NT2/D1 (cell line): ENCODE measurements around the gene ADD2.

Experiments
- DNase-seq: peaks from one replicate; pipeline ENCODE4 v3.0.0-alpha.2; 2011; ENCODE audit warnings: low read depth, low spot score
- H3K27me3 ChIP-seq: 2 replicates; pipeline ENCODE4 v1.6.0; 2011; ENCODE audit warnings: mild to moderate bottlenecking; ENCODE audit not compliant: insufficient read length, insufficient read depth
- H3K36me3 ChIP-seq: 2 replicates; pipeline ENCODE4 v1.6.1; 2011; ENCODE audit warnings: mild to moderate bottlenecking, low read length, mixed read lengths; ENCODE audit not compliant: insufficient read depth, insufficient read length
- H3K4me1 ChIP-seq: 2 replicates; pipeline ENCODE4 v1.5.1; 2011; ENCODE audit not compliant: insufficient read depth, insufficient read length
- H3K4me3 ChIP-seq: 2 replicates; pipeline ENCODE4 v1.5.1; 2011; ENCODE audit warnings: low read depth; ENCODE audit not compliant: insufficient read length
- H3K9ac ChIP-seq: 2 replicates; pipeline ENCODE4 v1.6.0; 2011; ENCODE audit warnings: low read depth; ENCODE audit not compliant: insufficient read length
- H3K9me3 ChIP-seq: 2 replicates; pipeline ENCODE4 v1.5.1; 2011; ENCODE audit warnings: mild to moderate bottlenecking, low read length; ENCODE audit not compliant: insufficient read depth
- SUZ12 ChIP-seq: IDR thresholded peaks from 2 replicates; pipeline ENCODE4 v1.6.1; 2011; ENCODE audit not compliant: insufficient read length, insufficient read depth; ENCODE audit errors: extremely low read depth
- YY1 ChIP-seq: IDR thresholded peaks from 2 replicates; pipeline ENCODE4 v1.6.1; 2011; ENCODE audit not compliant: insufficient read length, insufficient read depth
- ZNF274 ChIP-seq: IDR thresholded peaks from 2 replicates; pipeline ENCODE4 v1.6.1; 2011; ENCODE audit warnings: mild to moderate bottlenecking, low read depth, low read length

ADD2 gene

DNA sequence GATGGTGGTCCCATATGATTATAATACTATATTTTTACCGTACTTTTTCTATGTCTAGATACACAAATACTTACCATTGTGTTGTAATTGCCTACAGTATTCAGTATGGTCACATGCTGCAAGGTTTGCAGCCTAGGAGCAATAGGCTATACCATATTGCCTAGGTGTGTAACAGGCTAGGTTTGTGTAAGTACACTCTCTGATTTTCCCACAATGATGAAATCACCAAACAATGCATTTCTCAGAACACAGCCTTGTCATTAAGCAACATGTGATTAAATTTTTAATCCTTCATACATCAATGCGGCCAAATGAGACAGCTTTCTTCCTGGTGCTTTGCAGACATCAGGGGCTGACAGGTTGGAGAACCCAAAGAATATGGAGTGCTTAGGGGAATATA is 37.3 kb downstream of the ADD2 start:
- Histone ChIP-seq H3K4me3 (no peak overlapping the region), H3K9me3 (no peaks in the 10 kb centered on the region), H3K27me3 (no peaks in the 10 kb centered on the region), H3K9ac (no peak overlapping the region), H3K36me3 (no peaks in the 10 kb centered on the region), H3K4me1 (peaks cover 10% of the 10 kb centered on the region)
- TF ChIP-seq ZNF274, result no peak
- TF ChIP-seq YY1, result no peak
- TF ChIP-seq SUZ12, result no peak
- no peak for DNase-seq

DNA sequence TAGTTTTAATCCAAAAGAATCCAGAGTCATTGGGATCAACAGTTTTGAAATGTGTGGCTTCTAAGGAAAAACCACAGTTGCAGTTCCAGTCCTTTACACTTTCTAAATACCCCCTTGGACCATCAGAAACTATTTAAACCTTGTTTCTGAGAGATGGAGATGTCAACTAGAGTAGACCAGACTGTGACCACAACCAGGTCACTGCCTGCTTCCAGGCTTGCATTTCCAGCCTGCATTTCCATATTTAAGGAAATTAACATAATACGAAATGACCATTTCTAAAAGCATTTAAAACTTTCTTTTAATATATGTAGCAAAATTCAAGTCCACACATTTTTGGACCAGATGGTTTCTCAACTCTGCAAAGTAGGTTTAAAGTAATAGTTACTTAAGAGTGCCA is 38.4 kb downstream of the ADD2 start:
- peaks cover 9% of the 10 kb centered on the region for H3K4me1 ChIP-seq
- no peak for DNase-seq
- H3K4me3 ChIP-seq, result no peak overlapping the region
- H3K36me3 ChIP-seq, result no peaks in the 10 kb centered on the region
- no peak for TF ChIP-seq SUZ12
- TF ChIP-seq YY1, result no peak
- TF ChIP-seq ZNF274, result no peak
- H3K9ac ChIP-seq, result no peak overlapping the region
- H3K9me3 ChIP-seq, result no peaks in the 10 kb centered on the region
- H3K27me3 ChIP-seq, result no peaks in the 10 kb centered on the region

DNA sequence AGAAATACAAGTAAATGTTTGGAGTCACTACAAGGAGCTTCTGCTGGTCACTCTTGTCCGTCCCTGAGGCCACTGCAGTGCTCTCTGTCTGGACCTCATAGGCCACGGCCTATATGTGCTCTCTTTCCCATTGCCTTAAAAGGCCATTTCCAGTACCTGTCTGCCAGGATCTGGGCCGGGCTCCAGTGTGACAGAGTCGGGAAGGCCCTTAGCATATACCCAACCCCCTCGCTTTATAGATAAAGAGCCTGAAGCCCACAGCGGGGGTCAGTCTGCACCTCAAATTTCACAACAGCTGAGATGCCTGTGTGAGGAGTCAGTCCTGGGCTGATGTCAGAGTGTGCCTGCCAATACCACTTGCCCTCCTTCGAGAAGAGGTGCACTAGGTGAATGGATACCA is 39.9 kb downstream of the ADD2 start:
- no peaks in the 10 kb centered on the region for H3K27me3 ChIP-seq
- H3K4me3 ChIP-seq, result no peak overlapping the region
- H3K9me3 ChIP-seq, result no peaks in the 10 kb centered on the region
- no peak overlapping the region for H3K9ac ChIP-seq
- no peak for DNase-seq
- no peaks in the 10 kb centered on the region for H3K36me3 ChIP-seq
- no peaks in the 10 kb centered on the region for H3K4me1 ChIP-seq
- TF ChIP-seq ZNF274 (no peak), YY1 (no peak), SUZ12 (no peak)

DNA sequence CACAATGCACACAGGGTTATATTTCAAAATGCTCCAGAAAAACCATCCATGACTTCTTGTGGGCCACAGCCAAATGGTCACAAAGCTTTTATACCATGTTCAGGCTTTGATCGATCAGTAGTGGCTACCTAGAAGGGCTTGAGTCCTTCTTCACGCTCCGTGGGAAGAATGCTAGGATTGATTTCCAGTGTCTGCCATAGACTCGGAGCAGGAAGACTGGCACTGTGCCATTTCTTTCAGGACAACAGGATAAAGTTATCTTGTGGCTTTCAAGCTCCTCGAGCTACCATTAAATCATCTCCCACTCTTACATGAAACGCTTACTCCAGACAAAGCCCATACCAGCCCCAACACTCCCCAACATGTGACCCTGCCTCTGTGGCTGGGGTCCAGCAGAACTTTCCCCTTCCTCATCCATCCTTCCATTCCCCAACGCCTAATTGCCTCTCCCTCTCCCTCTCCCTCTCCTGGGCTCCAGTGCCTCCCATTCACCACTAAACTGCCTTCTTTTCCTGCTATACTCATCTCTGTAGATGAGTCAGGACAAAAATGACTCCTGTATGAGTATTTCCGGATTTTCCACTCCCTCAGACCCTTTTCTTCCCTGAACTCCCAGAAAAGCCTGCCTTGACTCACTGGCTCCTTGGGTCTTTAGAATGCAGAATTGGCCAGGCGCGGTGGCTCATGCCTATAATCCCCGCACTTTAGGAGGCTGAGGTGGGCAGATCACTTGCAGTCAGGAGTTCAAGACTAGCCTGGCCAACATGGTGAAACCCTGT is 40.9 kb downstream of the ADD2 start:
- no peak overlapping the region for H3K9ac ChIP-seq
- no peak for DNase-seq
- no peak for TF ChIP-seq YY1
- TF ChIP-seq ZNF274, result no peak
- TF ChIP-seq SUZ12, result no peak
- H3K9me3 ChIP-seq, result no peaks in the 10 kb centered on the region
- H3K4me1 ChIP-seq, result no peaks in the 10 kb centered on the region
- no peak overlapping the region for H3K4me3 ChIP-seq
- H3K36me3 ChIP-seq, result no peaks in the 10 kb centered on the region
- H3K27me3 ChIP-seq, result no peaks in the 10 kb centered on the region

DNA sequence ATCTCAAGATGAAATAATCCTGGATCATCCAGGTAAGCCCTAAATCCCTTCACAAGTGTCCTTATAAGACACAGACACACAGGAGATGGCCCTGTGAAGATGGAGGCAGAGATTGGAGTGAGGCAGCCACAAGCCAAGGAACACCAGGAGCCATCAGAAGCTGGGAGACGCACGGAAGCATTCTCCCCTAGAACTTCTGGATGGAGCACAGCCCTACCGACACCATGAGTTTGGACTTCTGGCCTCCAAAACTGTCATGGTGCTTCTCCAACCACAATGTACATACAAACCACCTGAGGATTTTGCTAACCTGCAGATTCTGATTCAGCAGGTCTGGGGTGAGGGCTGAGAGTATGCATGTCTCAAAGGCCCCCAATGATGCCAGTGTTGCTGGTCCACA is 42.5 kb downstream of the ADD2 start:
- Histone ChIP-seq H3K4me3 (no peak overlapping the region), H3K36me3 (no peaks in the 10 kb centered on the region), H3K4me1 (no peaks in the 10 kb centered on the region), H3K9ac (no peak overlapping the region), H3K9me3 (no peaks in the 10 kb centered on the region), H3K27me3 (no peaks in the 10 kb centered on the region)
- TF ChIP-seq YY1 (no peak), SUZ12 (no peak), ZNF274 (no peak)
- DNase-seq, result no peak

DNA sequence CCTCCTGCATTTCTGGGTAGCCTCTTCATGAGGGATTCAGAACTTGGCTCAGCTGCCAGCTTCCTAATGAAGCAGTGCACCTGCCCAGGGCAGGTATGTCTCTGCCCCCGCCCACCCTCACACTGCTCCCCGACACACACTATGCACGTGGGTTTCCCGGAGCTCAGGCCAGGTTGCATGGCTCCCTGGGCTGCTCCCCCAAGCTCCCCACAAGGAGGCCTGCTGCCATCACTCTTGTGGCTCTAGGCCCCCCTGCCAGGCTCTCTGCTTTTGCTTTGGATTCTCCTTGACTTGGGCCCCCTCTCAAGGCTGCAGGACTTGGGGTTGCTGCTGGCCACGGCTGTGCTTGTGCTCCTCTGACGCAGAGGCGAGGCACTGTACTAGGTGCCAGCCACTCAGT is 43.6 kb downstream of the ADD2 start:
- Histone ChIP-seq H3K9ac (no peak overlapping the region), H3K9me3 (no peaks in the 10 kb centered on the region), H3K4me3 (no peak overlapping the region), H3K36me3 (no peaks in the 10 kb centered on the region), H3K27me3 (no peaks in the 10 kb centered on the region), H3K4me1 (no peaks in the 10 kb centered on the region)
- DNase-seq, result no peak
- TF ChIP-seq SUZ12, result no peak
- TF ChIP-seq ZNF274, result no peak
- no peak for TF ChIP-seq YY1

DNA sequence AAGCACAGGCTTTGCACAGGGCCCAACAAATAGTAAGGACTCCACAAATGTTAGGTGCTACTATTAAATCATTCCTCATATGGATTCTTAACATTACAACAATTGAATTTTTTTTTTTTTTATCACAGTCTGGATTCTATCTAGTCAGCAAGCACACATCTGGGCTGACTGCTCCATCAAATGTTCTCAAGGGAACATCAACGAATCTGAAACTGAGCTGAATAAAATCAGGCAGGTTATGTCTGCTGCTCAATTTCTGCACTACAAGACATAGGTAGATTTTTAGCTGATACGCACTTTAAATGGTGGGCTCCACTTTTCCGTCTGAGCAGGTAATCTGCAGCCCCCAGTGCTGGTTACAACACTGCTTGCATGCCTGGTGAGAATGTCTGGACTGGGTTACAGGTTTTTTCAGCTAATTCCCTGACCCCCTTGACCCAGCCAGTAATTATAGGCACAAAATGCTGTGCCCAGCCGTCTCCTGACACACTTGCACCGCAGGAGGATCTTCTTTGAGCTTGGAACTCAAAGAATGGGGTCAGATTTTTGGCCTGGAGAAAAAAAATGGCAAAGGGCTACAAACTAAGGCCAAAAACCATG is 44.6 kb downstream of the ADD2 start:
- Histone ChIP-seq H3K4me3 (no peak overlapping the region), H3K36me3 (no peaks in the 10 kb centered on the region), H3K4me1 (peaks cover 3% of the 10 kb centered on the region), H3K9ac (no peak overlapping the region), H3K27me3 (no peaks in the 10 kb centered on the region), H3K9me3 (no peaks in the 10 kb centered on the region)
- DNase-seq, result no peak
- TF ChIP-seq ZNF274, result no peak
- TF ChIP-seq YY1, result no peak
- TF ChIP-seq SUZ12, result no peak
